Fibroblast of peridontal ligament (primary cell): Measurements from ENCODE around the gene FKBP9.
A peak's percentile ranks its signal among the peaks of the same experiment; 100 is the strongest.
"Not testable (repeated sequence)": the region's sequence is repeated elsewhere in the genome, so short reads cannot be mapped to it uniquely, and the experiment has no call there.

ENCODE experiments used
- DNase-seq: peaks from one replicate; pipeline ENCODE4 v3.0.0-alpha.2; 2010; ENCODE audit errors: extremely low read depth

The FKBP9 gene

DNA sequence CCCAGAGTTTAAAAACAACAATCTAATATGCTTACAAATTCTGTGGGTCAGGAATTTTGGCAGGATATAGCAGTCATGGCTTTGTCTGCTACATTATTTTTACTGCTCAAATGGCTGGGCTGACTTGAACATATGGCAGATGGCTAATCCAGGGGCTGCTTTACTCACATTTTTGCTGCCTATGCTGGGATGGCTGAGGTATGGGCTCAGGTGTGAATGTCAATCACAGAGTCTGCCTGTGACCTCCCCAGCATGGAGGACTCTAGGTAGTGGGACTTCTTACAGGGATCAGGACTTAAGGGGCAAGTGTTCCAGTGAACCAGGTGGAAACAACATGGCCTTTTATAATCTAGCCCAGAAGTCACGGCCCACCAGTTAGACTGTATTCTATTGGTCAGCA is 4.4 kb upstream of the FKBP9 start:
- no peak for DNase-seq

DNA sequence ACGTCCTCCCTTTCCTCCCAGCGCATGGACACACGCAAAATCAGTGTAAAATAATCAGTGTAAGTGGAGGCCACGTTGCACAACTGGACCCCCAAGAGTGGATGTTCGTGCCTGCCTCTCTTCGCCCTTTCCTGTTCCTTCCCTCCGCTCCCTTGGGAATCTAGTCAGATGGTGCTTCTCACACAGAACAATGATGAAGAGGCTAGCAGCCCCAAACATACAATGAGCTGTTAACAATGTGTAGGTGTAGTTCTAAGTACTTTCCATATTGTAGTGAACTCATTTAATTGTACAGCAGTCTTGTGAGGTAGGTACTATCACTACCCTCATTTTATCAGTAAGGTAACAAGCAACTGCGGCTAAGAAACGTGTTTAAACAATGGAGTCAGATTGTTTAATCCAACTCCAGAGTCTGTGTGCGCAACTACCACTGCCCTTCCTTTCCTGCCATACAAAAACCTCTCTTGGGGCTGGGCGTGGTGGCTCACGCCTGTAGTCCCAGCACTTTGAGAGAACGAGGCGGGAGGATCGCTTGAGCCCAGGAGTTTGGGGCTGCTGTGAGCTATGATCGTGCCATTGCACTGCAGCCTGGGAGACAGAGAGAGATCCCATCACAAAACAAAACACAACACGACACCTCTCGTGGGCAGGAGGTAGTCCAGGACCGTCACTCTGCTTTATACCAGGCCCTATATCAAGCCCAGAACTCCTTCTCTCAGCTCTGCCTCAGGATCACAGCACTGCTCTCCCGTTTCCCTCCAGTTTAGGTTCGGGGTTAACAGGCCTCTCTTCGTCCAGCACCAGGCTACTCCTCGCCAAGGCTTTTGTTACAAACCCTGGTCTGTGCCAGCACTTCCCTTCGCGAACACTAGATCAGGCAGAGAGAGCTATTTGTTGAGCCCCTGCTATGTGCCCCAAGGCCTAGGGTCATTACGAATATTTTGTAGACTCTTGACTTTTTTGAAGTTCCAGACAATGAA is 1.1 kb downstream of the FKBP9 start:
- peak; percentile 71 for DNase-seq

DNA sequence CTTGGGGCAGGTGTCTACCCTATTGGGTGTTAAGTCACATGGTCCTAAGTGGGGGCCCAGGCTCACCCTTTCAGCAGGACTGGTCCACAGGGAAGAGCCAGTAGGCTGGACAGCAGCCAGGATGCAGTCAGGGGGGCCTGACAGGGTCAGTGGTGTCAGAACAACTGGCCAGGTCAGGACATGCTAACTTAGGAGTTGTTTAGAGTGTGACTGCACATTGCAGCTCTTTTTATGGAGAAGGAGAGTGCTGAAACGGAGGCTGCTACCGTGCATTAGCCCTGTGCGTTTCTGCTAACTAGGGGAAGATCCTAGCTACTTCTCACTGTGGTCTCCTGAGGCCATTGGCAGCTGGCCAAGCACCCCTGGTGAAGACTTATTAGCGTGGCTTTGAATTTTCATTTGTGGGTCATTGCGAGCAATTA is 6.7 kb downstream of the FKBP9 start:
- DNase-seq = not testable (repeated sequence)

DNA sequence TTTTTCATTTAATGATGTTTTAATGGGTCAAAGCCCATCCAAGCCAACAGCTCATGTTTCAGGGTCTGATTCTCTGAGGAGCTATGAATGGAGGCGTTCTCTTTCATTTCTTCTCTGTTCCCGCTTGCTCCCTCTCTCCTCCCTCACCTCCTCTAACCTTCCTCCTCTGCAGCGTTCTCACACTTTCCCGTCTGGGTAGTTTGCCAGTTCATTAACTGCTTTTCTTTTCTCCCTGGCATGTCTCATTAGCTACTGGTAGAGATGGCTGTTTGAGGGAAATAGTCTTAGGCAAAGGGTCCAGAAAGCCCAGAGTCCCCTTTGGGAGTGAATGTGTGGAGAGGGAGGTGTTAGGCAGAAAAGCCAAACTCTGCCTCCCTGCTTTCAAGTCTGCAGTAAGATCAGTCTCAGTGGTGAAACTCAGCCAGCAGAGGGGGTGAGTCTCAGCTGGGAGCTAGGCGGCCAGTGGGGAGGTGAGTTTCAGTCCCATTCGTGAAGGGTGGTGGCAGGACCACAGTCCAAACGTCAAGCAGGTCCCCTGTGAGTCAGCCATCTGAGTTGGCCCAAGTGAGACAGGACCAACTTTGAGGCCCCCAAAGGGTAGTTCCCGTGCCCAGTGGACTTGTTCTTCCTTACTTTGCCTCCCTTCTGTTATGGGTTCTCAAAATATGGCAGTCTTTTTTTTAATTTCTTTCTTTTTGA is 7.4 kb downstream of the FKBP9 start:
- DNase-seq = not testable (repeated sequence)

DNA sequence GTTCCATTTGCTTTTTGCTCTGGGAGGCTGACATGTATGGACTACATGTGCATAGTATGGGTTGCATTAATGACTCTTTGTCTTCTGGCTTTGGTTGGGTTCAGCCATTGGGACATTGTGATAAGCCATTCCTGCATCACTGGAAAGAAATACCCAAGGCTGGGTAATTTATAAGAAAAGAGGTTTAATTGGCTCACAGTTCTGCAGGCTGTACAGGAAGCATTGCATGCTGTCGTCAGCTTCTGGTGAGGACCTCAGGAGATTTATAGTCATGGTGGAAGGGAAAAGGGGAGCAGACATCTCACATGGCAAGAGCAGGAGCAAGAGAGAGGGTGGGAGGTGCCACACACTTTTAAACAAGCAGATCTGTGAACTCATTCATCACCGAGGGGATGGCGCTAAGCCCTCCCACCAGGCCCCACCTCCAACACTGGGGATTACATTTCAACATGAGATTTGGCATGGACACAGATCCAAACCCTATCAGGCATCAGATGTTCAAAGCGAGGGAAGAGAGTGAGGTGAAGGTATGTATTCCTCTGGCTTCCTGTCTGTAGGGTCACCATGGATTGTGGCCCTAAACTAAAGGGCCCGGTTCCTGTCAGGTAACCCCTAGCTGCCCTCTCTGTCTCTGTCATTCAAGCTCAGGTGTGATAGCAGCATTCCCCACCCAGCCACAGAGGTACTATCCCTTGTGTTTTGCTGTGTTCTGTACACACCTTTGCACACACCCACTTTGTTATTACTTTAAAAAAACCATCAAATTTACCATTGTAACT is 9.4 kb downstream of the FKBP9 start:
- DNase-seq = not testable (repeated sequence)

DNA sequence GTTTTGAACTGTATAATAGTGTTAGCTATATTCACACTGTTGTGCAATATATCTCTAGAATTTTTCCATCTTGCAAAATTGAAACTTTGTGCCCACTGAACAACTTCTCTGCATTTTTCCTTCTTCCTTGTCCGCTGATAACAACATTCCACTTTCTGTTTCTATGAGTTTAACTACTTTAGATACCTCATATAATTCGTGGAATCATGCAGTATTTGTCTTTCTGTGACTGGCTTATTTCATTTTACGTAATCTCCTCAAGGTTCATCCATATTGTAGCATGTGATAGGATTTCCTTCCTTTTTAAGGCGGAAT is 10.0 kb downstream of the FKBP9 start:
- DNase-seq = not testable (repeated sequence)

DNA sequence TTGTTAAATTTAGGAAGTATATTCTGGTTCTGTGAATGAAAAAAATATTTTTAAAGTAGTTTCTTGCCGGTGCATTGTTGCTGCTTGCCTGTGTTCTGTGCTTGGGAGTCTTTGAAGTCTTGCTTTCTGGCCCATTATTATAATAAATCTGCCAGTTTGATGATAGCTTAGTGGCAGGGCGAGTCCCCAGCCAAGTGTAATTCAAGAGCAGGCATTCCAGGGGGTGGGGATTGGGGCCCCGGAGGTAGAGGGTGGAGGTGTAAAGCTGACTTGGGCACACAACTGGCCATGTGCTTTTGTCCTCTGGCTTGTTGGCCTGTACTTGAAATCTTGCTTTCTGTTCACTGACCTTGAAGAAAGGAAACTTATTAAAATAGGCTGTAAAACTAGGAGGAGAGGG is 14.7 kb downstream of the FKBP9 start:
- DNase-seq = not testable (repeated sequence)

DNA sequence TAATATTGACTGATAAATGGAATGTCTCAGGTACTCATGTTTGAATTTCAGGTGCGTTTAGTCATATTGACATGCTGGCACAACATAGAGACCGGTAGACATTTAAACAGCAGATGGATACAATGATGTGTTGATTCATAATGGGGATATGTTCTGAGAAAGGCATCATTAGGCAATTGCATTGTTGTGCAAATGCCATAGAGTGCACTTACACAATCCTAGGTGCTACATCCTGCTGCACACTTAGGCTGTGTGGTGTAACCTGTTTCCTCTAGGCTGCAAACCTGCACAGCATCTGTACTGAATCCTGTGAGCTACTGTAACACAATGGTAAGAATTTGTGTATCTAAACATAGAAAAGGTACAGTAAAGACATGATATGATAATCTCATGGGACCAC is 19.9 kb downstream of the FKBP9 start:
- DNase-seq = not testable (repeated sequence)

DNA sequence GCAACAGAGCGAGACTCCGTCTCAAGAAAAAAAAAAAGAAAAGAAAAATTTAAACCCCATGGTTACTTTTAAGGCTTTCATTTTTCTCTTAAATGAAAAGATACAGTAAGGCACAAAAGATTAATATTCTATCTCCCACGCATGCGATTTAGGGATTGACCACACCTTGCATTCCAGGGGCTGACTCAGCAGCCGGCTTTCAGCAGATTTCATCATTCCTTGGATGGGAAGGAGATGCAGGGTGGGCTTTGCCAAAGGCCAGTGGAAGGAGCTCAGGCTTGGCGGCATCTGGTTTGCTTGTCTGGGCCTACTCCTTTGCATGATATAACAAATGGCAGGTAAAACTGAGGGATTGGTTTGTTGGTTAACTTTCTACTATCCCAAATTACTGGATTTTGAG is 22.0 kb downstream of the FKBP9 start:
- DNase-seq = peak; percentile 68

DNA sequence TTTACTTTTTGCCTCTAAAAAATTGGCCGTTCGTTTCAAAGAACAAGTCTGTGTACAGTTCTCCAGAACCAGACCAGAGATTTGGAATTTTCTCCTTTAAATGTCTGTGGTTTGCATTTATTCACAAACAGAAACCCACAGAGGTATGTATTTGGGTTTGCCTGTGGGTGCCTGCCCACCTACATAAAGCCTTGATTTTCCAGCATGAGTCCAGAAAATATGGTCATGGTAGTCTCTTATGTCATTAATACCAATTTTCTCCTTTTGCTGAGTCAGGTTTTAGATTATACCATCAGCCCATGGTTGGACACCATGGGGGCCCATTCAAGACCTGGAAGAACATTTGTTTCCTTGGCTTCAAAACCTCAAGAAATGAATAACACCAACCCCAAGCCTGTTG is 22.7 kb downstream of the FKBP9 start:
- not testable (repeated sequence) for DNase-seq

DNA sequence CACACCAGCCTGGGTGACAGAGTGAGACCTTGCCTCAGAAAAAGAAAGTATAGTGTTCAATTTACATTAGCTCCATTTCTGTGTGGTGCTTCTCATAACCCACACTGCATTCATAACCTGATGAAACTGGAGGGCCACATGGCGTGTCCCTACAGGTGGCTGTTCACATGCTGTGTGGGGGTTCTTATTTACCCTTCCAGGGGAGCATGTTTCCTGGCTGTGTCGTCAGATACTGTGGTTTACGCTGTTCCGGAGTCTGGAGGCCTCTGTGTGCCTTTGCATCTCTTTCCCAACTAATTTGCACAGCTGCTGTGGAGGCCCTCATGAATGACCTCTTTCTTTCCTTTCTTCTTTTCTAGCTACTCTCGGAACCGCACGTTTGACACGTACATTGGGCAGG is 30.9 kb downstream of the FKBP9 start:
- DNase-seq = not testable (repeated sequence)

DNA sequence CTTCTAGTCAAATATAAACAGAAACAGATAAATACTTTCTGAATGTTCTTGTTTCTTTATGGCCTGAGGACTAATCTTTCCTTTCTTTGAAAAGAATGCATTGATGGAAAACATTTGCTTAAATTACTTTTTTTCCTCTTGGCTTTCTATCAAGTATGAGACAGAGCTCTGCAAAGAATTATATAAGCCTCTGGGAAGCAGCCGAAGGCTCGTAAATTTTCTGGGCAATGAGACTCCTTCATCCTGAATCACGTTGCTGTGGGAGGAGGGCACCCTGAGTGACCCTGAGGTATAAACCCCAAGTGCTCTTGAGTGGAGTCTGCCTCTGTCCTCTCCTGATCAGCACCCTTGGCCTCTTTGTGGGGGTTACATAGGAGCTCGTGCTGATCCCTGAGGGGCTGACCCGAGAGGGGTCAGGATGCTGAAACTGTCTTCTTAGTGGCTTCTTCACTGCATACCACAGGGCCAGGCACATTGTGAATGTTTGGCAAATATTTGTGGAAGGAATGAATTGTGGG is 33.9 kb downstream of the FKBP9 start:
- peak; percentile 78 for DNase-seq

DNA sequence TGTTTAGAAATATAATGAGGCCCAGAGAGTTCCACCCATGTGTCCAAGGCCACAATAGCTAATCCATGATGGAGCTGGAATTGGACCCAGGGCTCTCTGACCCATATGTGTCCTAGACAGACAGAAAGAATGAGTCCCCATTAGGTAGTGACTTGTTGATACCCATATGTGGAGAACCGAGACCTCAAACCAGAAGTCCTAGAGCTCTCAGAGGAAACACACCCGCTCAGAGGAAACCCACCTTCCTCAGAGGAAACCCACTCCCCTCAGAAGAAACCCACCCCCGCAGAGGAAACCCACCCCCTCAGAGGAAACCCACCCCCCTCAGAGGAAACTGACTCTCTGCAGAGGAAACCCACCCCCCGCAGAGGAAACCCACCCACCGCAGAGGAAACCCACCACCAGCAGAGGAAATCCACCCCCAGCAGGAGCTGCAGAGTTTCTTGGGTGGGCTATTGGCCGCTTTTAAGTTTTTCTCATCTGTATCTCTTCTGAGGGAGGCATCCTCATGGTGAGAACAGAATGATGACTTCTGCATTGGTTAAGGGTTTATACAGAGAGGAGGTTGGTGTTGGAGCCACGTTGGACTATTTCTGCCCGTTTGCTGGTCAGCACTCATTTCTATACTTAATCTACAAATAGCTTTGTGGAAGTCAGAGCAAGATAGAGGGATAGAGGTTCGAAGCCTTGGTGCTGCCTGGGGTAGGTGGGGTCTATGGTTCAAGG is 34.9 kb downstream of the FKBP9 start:
- not testable (repeated sequence) for DNase-seq

DNA sequence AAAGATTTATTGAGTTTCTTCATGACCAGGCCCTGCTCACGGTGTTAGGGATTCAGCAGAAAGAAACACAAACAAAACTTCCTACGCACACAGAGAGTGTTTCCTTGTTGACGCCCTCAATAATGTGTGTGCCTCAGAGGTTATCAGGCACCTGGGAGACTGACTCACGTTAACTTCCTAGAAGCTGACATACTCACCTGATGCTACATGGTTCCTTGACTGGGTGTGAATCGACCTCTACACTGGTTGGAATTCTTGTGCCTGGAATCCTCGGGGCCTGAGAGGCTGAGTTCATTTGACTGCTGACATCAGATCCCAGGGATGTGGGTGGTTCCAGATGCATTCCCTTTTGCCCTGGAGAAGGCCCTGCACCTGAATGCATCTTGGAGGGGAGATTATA is 35.5 kb downstream of the FKBP9 start:
- not testable (repeated sequence) for DNase-seq

DNA sequence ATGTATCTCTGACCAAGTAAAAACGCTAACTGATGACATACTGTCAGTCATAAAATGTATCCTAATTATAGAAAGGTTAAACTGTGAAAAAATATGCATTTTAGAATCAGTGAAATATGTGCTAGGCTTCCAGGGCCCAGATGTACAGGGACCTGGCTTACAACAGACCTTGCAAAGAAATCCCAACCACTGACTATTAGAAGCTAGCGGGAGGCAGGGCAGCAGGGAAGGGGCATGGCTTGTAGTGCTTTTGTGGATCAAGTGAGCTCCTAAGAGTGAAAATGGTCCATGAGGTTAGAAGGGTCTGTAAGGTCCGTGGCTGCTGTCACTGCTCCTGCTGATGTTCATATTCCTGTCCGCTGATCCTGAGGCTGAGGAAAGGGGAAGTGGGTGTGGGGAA is 40.7 kb downstream of the FKBP9 start:
- DNase-seq = not testable (repeated sequence)

DNA sequence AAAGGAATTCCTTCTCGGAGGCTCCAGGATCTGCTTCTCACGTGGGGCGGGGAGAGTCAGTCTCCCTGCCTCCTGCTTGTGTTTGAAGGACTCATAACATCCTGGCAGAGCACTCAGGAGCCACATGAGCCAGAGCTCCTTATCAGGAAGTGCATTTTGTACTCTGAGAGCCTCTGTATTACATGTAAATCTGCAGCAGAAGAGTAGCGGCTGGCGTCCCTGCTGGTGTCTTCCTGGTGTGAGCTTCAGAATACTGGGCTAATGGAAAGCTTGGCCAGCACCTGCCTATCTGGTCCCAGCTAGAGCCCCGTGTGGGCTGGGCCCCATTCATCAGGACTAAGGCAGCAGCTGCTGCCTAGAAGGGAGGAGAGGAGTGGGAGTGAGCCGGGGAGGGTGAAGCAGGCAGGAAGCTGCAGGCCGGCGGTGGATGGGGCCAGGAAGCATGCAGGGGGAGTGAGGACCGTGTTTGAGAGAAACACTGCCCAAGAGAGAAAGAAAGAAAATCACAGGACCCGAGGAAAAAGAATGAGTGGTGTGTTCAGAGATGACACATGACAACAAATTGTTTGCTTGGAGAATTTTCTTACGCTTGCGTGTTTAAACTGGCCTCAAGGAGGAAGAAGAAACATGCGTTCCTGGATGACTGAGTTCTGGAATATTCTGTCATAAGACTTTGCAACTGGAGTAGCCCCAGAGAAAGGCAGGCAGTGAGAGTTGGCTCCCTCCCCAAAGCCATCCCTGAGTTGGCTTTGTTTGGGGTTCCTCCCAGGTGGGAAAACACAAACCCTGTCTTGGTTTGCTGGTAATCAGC is 41.3 kb downstream of the FKBP9 start:
- DNase-seq = peak; percentile 57

DNA sequence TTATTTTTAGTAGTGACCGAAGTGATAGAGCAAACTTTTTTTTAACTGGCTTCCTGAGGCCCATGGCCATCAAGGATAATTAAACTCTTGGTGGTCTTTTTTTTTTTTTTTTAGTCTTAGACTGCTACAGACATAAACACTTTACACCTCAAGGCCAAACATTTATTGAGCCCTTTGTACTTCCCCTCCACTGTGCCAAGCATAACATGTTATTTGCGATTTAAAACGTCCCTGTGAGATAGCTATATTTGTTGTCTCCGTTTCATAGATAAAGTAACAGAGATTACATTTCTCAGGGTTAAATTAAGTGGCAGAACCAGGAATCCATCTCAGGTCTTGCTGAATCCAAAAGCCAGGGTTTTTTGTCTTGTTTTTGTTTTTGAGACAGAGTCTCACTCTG is 42.1 kb downstream of the FKBP9 start:
- DNase-seq = not testable (repeated sequence)

DNA sequence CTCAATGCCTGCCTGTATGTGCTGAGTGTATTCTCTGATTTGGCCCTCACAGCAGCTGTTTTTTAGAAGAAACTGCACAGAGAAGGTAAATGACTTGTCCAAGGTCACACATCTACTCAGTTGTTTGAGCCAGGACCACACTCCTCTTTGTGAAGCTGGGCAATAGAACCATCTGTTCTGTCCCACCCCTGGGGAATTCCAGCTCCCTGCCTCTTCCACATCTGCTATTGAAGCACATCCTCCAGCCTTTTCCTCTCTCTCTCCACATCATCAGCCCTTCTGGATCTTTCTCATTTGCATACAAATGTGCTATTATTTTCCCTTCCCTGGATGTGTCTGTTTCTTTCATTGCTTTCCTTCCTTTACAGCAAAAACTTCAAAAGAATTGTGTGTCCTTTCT is 45.9 kb downstream of the FKBP9 start:
- DNase-seq = not testable (repeated sequence)

DNA sequence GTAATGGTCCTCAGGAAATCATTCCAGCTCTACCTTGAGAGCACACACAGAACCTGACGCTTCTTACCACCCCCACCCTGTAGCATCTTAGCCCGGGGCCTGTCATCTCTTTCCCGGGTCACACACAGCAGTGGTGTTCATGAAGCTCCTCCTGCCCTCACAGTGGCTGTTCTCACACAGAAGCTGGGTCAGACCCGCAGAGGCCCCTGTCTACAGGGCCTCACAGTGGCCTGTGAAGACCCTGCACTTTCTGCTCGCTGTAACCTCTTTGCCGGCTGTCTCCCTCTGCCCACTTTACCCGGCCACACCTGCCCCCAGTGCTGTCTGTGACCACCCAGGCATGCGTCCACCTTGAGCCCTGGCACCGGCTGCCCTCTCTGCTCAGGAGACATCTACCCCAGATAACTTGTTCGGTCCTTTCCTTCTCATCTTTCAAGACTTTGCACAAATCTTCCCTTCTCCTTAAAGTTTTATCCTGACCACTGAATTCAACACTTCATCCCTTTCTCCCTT is 46.9 kb downstream of the FKBP9 start:
- not testable (repeated sequence) for DNase-seq

DNA sequence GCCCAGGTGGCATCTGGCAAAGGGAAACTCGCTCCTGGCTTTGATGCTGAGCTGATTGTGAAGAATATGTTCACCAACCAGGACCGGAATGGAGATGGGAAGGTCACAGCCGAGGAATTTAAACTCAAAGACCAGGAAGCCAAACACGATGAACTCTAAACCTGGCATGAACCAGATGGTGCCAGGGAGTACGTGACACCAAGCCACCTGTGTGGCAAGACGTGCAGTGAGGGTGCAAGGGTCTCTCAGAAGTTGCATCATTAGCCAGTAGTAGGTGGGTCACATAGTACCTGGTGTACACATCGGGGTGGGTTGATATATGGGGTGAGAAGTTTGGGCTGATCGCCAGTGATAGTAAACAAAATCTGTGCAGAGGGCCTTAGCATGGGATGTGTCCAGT is 48.0 kb downstream of the FKBP9 start:
- DNase-seq = not testable (repeated sequence)
